Stimulated activated CD8-positive, alpha-beta memory T cell treated with anti-CD3 and anti-CD28 coated beads, Interleukin-2, amount 100 ng/mL, for 1 hour (primary cell): ENCODE data around the gene PPIP5K1.

ENCODE experiments used
- DNase-seq, 2 donors: peaks; one replicate each; pipeline ENCODE4 v3.0.0-alpha.2; 2020; ENCODE audit warnings: low read depth in 2 of 2

PPIP5K1 gene

DNA sequence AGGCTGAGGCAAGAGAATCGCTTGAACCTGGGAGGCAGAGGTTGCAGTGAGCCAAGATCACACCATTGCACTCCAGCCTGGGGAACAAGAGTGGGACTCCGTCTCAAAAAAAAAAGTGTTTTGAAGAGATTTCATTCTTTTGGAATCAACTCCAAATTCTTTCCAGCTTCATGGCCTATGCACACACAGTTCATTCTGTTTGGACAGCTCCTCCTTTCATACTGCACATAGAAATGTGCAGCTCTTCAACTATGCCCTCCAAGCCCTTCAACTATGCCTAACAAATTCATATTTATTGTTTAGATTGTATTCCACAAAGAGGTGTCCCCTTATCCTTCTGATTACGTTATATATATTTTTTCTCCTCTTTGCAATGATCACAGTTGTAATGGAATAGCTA lies 101.2 kb downstream of the PPIP5K1 start:
- DNase-seq, result no peak

DNA sequence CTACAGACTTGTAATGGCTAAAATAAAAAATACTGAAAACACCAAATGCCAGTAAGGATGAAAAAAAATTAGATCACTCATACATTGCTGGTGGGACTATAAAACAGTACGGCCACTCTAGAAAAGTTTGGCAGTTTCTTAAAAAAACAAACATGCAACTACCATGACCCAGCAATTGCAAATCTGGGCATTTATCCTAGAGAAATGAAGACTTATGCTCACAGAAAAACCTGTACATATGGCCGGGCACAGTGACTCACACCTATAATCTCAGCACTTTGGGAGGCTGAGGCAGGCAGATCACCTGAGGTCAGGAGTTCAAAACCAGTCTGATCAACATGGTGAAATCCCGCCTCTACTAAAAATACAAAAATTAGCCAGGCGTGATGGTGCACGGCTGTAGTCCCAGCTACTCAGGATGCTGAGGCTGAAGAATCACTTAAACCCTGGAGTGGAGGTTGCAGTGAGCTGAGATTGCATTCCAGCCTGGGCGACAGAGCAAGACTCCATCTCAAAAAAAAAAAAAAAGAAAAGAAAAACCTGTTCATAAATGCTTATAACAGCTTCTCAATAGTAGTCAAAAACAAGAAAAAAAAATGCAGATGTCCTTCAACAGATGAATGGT lies 102.6 kb downstream of the PPIP5K1 start:
- no peak for DNase-seq

DNA sequence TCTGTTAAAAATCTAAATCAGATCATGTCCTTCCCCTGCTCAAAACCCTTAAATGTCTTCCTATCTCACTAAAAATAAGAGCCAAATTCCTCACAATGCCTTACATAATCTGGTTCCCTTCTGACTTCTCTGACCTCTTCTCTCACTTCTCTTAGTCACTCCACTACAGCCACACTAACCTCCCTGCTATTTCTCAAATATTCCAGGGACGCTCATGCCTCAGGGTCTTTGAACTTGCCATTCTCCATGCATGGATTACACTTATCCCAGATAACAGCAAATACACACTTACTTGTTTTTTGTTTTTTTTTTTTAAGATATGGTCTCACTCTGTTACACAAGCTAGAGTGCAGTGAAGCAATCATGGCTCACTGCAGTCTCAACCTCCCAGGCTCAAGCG lies 105.6 kb downstream of the PPIP5K1 start:
- no peak for DNase-seq
